ENCODE results near the gene PRAC2.
A peak's percentile ranks its signal among the peaks of the same experiment; 100 is the strongest.

PRAC2 gene

DNA sequence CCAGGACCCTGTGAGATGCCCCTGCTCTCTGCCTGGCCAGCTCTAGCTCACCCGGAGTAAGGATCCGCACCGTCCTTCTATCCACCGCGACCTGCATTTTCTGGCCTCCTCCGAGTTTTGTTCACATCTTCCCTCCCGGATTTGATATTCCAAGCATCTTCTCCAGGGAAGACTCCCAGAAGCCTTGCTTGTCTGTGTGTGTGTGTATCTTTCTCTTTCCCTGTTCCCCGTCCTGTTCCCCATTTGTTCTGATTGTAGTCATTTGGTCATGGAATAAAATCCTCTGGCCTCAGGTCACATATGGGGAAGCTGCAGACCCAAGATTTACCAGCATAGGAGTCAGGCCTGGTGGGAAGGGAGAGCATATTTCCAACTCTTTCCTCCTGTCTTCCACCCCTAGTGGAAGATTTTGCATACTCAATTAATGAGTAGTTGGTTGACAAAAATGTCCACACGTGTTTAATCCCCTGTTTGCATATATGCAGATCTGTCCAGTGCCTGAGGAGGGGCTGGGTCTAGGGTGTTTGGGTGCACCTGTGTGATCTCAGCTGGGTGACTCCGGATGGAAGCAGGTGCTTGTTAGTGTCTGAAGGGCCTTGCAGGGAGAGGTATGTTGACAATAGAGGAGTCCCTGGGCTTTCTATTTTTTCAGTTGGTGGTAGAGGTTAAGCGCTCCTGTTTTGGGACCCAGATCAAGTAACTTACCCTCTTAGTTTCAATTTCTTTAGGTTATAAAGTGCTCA, 2.5 kb upstream of the PRAC2 start:
- no peak for DNase-seq (ENCODE audit: low read depth, low spot score)

DNA sequence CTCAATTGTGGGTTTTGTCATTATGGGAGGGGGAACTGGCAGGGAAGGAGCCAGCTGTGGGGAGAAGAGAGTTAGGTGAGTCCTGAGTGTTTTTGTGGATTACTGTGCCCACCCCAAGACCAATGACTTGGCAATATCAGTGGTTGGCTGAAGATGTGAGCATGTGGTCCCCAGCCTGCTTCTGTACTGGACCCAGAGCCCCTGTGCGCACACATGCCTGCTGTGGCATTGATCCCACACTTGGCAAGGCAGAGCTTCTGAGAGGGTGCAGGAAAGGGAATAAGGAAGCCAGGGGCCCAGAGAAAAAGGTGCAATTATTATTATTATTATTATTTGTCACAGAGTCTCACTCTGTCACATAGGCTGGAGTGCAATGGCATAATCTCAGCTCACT, 2.0 kb upstream of the PRAC2 start:
- no peak for DNase-seq (ENCODE audit: low read depth, low spot score)

DNA sequence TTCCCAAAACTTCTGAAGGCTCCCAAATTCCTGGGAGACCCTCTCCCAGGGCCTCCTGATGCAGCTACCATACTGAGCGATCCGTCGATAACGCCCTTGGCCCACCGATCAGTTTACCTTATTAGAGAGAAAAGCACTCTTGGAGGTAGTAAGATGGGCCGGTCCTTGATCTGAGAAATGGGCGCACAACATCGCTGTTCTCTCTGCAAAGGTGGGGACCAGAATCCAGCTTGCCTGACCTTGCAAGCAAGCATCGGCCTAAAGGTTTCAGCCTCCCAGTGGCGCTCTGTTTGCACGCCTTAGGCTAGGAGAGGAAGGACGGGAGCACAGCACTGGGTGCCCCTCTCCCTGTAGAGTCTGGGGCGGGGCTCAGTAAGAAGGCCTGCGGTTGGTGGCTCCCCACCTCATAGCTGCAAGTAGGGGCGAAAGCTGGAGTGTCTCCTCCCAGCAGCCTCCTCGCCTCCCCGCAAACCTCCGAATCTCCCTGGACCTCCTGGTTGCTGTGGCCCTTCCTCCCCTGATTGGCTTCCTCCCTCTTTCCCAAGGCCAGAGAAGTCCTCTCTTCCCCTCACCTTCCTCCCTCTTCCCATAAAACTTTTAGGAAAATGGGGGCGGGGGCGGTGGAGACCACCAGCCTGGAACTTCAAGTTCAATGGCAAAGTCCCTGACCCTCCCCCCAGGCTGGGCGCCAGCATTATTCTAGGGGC, 631 bp upstream of the PRAC2 start, which contains the start of gene PRAC1:
TSS of gene PRAC1 (minus strand) at position 318 of the 707 bp plus-strand sequence. CDS start at position 192, 126 bp downstream.
- DNase-seq (ENCODE audit: low read depth, low spot score), result no peak

DNA sequence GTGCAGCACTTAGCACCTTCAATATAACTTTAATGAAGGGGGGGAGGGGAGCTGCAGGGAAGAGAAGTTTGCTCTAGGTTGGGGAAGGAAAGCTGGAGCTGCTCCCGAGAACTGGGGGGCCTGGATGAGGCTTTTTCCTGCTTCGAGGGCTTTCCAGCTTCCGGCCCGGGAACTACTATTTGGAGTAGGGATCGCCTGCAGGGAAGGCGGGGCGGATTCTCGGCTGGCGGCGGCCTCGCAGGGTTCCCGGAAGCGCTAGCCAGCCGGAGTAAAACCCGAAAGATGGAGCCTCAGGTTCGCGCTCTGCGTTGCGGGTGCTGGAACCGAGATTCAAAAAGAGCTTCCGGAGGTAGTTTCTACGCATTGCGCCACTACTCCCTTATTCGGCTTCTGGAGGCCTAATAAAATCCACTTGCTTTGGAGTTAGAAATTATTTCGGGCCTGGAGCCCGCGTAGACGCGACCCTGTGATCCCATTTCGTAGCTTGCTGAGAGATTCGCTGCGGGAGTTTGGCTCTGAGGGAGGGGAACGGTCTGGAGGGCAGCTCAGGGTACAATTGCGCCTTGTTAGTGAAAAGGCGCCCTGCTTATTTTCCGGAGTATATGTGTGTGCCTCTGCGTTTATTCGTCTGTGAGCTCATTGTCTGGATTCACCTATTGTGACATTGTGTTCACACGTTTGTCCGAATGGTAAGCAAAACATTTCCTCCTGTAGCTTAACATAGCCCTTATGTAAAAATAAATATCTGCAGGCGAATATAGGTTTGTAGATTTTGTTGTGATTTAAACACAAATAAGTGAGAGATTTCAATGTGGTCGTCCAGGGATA, 652 bp downstream of the PRAC2 start:
- DNase-seq (ENCODE audit: low read depth, low spot score), result no peak

DNA sequence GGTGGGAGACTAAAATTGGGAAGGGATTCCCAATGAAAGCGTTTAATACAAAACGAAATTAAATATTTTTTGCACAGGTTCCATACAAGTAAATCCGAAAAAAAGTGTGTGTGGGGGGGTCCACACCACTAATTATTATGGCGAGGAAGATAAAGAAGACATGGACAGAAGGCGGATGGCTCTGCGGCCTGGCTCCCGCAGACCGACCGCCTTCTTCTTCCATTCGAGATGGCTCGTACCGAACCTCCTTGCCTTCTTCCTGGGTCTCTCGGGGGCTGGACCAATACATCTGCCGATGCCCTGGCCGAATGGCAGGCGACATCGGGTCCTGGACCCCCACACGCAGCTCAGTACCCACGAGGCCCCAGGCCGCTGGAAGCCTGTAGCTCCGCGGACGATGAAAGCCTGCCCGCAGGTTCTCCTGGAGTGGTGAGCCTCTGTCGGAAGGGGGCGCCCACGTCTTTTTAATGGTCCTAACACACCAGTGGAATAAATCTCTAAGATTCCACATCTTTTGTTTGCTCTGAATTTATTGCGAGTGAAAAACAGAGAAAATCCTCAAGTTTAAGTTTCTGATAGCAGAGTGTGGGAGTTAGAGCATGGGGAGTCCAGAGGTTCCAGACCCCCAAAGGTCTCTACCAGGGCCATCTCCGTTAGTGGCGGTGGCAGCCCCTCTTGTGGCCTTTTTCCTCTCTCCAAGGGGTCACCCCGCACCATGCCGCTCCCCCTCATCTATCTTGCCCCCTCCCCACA, 1.4 kb downstream of the PRAC2 start:
- peak; percentile 54 for DNase-seq (ENCODE audit: low read depth, low spot score)

DNA sequence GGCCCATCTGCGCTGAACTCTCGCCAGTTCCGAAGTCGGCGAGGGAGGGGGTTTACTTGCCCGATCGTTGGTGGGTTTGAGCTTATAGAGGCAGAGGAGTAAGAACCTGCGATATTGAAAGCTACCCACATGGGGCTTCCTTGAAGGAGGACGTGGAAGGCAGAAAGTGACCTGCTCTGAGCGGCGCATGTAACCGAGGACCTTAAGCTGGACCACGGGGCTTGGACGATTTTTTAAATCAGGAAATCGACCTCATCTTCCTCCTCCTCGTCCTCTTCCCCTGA, 2.0 kb downstream of the PRAC2 start:
- DNase-seq (ENCODE audit: low read depth, low spot score), result no peak

DNA sequence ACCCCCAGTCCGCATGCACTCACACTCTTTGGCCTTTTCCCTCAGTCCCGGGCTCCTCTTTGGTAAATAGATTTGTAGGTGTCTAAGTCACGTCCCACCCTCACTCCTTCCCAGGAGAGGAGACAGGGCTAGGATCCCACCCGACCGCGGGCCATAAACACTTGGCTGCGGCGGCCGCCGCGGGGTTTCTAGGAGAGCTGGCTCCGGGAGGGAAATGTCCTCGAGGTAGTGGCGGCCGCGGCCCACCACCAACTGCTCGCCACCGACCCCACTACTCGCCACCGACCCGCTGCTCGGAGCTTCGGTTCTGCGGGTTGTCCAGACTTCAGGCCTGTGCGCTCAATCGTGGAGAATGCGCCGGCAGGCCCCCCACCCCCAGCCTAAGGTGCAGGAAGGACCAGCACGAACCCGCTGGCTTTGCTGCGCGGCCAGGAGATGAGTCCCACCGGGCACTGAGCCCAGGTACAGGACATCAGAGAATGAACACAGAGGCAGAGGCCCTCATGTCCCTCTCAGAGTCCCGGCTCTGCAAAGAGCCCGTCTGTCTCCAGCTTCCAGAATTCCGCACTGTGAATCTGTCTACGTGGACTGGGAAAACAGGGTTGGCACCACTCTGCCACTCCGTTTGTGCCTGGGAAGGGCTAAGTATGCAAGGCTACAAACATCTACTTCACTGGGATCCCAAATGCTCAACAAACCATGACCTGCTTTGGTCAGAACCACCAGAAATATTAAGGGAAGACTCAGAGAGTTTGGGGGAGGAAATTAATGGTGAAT, 2.5 kb downstream of the PRAC2 start:
- DNase-seq (ENCODE audit: low read depth, low spot score), result no peak

DNA sequence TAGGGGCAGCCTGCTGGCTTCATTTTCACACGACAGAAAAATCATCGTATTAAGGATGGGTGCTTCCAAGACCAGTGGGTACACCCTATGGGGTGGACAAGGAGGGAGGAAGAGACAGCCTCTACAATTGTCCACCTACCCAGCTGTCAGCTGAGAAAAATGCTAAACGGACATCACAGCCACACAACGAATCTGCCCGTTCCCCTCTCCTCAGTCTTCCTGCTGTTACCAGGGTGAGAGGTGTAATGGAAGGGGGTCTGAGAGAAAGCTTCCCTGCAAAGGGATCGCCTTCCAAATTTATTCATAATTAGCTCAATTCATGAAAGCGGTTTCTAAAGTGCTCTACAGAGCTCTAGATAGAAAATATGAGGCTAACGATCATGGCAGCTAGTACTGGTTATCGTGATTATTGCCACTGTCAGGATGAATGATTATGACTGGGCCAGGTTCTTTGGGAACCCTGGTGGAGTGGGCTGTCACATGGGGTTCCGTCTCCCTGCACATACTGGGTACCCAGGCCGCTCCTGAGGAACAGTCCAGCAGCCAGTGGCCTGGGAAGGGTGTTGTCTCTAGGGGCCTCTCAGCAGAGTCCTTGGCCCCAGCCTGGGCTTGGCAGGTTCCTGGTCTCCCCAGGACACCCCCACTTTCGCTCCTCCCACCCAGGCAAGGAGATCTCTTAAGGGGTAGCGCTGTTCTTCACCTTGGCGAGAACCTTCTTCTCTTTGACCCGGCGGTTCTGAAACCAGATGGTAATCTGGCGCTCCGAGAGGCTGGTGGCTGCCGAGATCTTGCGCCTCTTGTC, 3.3 kb downstream of the PRAC2 start:
- DNase-seq (ENCODE audit: low read depth, low spot score), result no peak

DNA sequence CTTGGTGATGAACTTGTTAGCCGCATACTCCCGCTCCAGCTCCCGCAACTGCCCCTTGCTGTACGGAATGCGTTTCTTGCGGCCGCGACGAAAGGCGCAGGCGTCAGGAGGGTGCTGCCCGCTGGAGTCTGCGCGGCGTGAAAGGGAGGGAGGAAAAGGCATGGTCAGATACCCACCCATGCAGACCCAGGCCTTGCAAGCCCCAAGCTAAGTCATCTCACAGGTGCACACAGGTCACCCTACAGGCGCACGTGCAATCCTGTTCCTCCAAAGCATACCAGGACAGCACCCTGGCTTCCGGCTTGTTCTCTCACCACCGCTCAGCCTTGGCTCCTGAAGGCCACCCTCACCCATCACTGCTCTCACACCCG, 3.9 kb downstream of the PRAC2 start:
- no peak for DNase-seq (ENCODE audit: low read depth, low spot score)

DNA sequence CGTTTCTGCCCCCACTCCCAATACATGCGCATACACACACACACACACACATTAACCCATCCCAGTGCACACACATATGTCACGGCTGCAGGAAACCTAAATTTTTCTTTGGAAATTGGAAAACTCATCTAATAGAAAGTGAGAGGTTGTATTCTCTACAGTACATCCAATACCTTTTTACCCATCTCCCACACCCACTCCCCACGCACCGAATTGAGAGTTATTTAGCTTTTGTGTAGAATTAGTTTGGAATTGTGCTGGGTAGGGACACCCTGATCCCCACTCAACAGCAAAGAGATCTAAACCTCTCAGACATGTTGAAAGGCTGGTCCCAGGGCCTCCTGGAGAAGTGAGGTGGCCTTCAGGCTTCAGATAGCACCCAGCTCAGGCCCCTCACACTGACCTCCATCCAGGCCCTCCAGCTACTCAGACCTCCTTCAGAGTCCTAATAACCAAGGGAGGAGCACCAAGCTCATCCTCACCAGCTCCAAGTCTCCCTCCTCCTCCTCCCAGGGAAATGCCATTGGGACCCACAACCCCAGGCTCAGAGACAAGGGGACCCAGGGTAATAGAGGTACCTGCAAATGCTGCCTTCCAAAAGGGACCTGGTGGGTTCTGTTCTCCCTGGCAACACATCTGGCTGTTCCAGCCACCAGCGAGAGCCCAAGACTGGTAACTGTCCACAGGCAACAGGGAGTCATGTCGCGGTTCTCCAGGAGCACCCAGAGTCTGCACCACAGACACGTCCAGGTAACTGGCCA, 4.6 kb downstream of the PRAC2 start:
- DNase-seq (ENCODE audit: low read depth, low spot score), result no peak

DNA sequence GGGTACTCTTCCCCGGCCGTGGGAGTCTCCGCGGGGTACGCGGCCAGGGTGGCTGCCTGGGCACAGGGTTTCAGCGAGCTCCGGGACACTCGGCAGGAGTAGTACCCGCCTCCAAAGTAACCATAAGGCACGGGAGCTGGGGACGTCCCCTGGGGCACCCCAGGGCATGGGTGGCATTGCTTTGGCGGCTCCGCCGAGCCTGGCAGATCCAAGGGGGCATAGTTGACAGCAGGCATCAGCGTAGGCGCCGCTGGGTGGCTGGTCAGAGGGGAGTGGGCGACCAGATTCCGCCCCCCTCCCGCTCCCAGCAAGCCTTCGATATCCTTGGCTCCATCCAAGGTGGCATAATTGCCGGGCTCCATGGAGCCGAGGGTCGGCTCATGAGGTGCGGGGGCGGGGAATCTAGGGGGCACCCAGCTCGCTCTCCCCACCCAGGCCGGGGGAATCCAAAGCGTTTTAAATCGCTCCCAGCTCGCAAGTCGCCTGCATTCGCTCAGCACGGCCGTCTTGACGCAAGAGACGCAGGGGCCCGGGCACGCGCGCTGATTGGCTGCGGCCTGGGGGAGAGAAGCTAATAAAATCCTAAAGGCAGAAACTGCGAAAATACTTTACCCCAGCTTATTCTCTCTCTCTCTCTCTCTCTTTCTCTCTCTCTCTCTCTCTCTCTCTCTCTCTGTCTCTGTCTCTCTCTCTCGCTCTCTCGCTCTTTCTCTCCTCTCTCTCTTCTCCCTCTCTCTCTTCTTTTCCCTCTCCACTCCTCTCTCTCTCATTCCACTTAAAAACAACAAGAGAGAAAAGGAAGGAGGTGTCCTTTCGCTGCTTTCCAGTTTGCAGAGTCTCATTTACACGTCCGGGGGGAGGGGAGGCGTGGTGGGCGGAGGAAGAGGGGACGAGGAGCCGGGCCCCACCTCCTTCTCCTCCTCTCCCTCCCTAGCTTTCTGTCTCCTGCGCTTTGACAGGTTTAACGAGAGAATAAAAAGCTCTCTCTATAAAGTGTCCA, 5.5 kb downstream of the PRAC2 start, which contains the start of gene HOXB13:
TSS of gene HOXB13 (minus strand) at position 519 of the 1,000 bp plus-strand sequence. CDS start at position 362, 157 bp downstream.
- no peak for DNase-seq (ENCODE audit: low read depth, low spot score)

DNA sequence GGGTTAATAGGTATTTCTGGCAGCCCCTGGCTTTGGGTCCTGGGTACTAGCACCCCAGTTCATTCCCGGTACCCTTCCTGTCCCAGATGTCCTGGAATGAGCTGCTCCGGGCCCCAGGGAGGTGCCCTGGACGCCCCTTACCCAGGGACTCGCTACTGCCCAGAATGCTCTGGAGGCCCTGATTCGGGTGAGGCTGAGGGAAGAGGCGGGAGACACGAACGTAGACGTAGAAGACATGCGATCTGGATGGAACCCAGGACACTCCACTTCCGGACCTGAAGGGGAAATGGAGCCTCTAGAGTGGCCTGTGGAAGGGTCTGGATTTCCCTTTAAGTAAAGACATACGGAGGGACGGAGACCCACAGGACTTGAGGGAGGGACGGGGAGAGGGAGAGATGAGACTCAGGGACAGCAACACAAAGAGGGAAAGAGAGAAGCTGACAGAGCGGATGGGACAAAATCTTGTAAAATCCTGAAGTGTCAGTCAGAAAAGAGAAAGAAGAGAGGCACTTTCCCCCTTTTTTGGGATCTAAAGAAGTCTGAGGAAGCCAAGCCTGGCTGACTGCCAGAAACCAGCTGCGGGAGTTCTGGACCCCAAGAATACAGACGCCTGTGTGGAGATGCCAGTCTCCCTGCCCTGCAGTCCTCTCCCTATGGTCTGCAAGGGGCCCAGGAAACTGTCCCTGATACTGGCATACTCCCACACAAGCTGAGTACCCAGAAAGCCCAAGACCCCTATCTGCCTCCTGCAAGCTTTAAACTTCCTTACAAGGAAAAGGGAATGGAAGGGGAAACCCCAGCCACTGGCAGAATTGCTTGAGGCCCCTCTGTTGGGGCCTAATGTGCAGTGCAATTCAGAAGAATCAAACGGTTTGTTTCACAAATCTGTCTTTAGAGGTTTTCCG, 6.6 kb downstream of the PRAC2 start:
- no peak for DNase-seq (ENCODE audit: low read depth, low spot score)

DNA sequence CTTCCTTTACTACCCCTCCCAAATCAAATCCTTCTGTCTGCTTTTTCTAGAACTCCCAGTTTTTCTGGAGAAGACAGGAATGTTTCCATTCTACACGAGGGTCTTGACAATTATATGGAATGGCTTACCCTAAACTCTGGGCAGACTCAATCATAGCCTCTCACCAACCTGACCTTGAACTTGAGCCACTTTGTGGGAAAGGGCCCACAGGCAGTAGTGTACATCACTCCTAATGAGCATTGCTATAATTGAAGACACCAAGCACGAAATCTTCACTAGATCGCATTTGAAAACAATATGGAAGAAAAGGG, 7.2 kb downstream of the PRAC2 start:
- no peak for DNase-seq (ENCODE audit: low read depth, low spot score)

DNA sequence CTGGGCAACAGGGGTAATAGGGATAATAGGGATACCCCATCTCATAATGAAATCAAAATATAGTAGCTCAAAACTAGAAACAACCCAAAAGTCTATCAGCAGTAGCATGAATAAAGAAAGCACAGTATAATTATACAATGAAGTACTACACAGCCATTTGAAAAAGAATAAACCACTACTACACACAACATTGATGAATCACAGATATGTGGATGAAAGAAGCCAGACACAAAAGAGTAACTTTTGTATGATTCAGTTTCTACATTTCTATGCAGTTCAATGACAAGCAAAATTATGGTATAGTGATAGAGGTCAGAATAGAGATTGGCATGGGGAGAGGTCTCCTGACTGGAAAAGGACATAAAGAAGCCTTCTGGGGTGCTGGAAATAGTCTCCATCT, 8.4 kb downstream of the PRAC2 start:
- no peak for DNase-seq (ENCODE audit: low read depth, low spot score)

DNA sequence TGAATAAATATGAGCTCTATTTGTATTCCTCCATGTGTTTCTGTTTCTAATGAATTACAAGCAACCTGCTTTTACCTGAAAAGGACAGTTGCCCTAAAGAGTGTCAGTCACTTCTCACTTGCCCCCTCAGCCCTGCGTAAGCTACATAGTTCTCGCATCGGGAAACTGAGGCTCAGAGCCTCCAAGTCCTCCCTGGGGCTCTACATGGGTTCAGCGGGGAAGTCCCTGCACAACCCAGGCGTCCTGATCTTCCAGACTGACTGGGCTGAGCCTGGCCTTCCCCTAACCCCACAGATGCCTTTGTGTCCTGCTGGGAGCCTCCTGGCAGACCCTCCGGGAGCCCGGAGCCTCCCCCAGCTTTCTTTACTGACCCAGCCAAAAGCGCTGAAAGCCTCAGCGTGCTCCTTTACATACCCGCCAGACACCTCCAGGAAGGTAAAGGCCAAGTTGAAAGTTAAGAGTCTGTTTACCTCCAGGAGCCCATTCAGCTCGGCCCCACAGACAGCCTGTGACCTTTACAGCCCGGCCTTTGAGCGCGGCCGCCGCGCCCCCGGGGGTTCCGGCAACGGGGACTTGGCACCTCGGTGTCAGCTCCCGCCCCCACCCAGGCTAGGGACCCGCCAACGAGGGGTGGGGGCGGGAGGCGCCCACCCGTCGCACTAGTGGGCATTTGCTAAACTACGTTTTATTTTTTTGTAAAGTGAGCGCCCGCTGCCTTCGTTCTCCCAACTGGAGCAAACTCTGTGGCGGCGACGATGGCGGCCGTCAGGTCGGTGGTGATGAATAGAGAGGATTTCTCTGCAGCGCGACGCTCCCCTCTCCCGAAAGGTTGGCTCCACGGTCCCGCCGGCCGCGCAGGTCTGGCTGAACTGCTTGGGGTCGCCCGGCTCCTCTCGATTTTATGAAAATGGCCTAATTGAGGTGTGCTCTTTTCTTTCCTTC, 10.0 kb downstream of the PRAC2 start:
- no peak for DNase-seq (ENCODE audit: low read depth, low spot score)

DNA sequence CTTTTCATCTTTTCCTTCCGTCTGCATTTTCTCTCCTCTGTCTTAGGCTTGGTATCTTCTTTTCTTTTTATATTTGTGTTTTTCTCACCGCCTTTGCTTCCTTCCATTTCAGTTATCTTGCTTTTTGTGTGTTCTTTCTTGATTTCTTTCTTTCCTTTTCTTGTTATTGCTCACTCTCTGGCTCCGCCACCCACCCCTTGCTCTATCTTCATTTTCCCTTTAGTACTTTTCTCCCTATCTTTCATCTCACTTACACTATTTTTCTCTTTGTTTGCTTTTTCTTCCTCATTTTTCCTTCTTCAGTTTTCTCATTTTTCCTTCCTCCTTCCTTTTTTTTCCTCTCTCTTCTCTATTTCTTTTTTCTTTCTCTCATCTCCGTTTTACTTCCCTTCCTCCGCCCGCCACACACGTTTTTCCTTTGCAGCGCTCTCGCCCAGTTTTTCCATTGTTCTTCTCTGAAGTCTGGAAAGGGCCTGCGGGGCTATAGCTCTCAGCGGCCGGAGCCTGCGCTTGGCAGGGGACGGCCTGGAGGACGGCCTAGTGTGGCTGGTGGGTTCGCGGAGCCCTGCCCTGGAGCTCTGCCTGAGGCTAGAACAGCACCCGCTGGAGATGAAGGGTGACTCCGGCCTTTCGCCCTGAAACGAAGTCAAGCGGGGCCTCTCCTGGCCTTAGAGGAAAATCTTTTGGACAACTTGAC, 10.8 kb downstream of the PRAC2 start:
- DNase-seq (ENCODE audit: low read depth, low spot score), result no peak
